Measurements from ENCODE around the gene BCL2L14. TPM values are rescaled to one million over a fixed set of nuclear protein-coding genes. Genes with fewer than 3 reads are reported as not detected.

Gene BCL2L14
- total and polyA plus RNA-seq, 2 of the 4 experiments (the other 2 are of a cell fraction), result not detected

- dilution Hi-C loops (cut with HindIII; ENCODE audit: low sequenced_read_pairs, unreplicated experiment), result loop anchor here (25.0 kb wide), 1 partner anchor 472 kb away; no protein-coding TSS in a partner anchor
- Histone ChIP-seq H2AK9ac (replicated peaks; ENCODE audit: low read depth, low read length, poor library complexity) (no peak overlapping the region), H3K79me1 (ENCODE audit: low read depth in 1 of 2, low read length in 2 of 2) (no peaks in the 10 kb centered on the region), H3K27me3 (ENCODE audit: control insufficient read depth, insufficient read depth, low read length) (peaks cover 6% of the 10 kb centered on the region), H3K9me3 (ENCODE audit: control insufficient read depth, insufficient read depth, low read length) (no peaks in the 10 kb centered on the region), H3K9me1 (ENCODE audit: insufficient read depth, low read length) (no peaks in the 10 kb centered on the region), H3K56ac (ENCODE audit: extremely low read depth, insufficient read depth, low read length) (no peak overlapping the region), H2BK20ac (ENCODE audit: low read depth, low read length) (no peak overlapping the region), H3K4me1 (ENCODE audit: control insufficient read depth, insufficient read depth, low read length) (no peaks in the 10 kb centered on the region), H4K91ac (ENCODE audit: insufficient read depth, low read depth, low read length) (no peak overlapping the region), H3K23ac (ENCODE audit: low read depth, low read length) (no peak overlapping the region), H4K8ac (ENCODE audit: low read depth in 2 of 2, low read length in 2 of 2) (no peak overlapping the region), H3K4ac (ENCODE audit: low read depth, low read length) (no peak overlapping the region), H3K9ac (ENCODE audit: low read depth, low read length) (no peak overlapping the region), H3K4me2 (ENCODE audit: low read depth, low read length) (no peak overlapping the region), H4K5ac (ENCODE audit: low read depth, low read length) (no peak overlapping the region), H3K36me3 (ENCODE audit: control insufficient read depth, insufficient read depth, low read length) (no peaks in the 10 kb centered on the region), H2AK5ac (ENCODE audit: low read depth, low read length) (no peak overlapping the region), H3K14ac (replicated peaks; ENCODE audit: low read depth, low read length) (no peak overlapping the region), H4K20me1 (ENCODE audit: insufficient read depth, low read length) (no peaks in the 10 kb centered on the region), H3K27ac (ENCODE audit: insufficient read depth, low read length) (no peak overlapping the region), H2BK5ac (ENCODE audit: low read depth, low read length, poor library complexity, severe bottlenecking) (no peak overlapping the region), H2BK120ac (ENCODE audit: low read depth, low read length) (no peak overlapping the region), H2AFZ (replicated peaks; ENCODE audit: low read length, poor library complexity) (no peak overlapping the region), H2BK15ac (ENCODE audit: low read depth, low read length) (no peak overlapping the region), H3K4me3 (ENCODE audit: insufficient read depth, low read depth, low read length) (no peak overlapping the region), H3K18ac (ENCODE audit: low read depth, low read length) (no peak overlapping the region)
- DNase-seq (no peak), ATAC-seq (ENCODE audit: low read depth) (no peak)
- TF ChIP-seq CEBPB (IDR thresholded peaks at IDR 0.05; ENCODE audit: low read depth, low read length), result no peak
- TF ChIP-seq RCOR1 (IDR thresholded peaks at IDR 0.05; ENCODE audit: insufficient replicate concordance, low read length), result no peak
- TF ChIP-seq MAFK (IDR thresholded peaks at IDR 0.05; ENCODE audit: low read depth, low read length), result no peak
- no peak for TF ChIP-seq FOS (IDR thresholded peaks at IDR 0.05; ENCODE audit: low read depth, low read length)
- TF ChIP-seq POLR2A (IDR thresholded peaks at IDR 0.05; ENCODE audit: low read depth, low read length), result no peak
- no peak for TF ChIP-seq SMC3 (IDR thresholded peaks at IDR 0.05; ENCODE audit: low read depth, low read length)
- 100% methylated on average over 1 of the region's 3 CpGs; no CpG with 5 or more reads in 1 of the 2 experiments for WGBS, 2 experiments (ENCODE audit: extremely low coverage in 2 of 2, insufficient read length in 1 of 2)
- CTCF ChIA-PET, result interaction anchor here (3.4 kb wide), 1 partner anchor 453 kb away, joined by 54 read pairs; no protein-coding TSS in a partner anchor
- BruUV-seq (replicated peaks), result no TSS peak
- intact Hi-C loops (cut with micrococcal nuclease), result loop anchor here (5.0 to 10.0 kb wide), 2 partner anchors 237 to 270 kb away; no protein-coding TSS in a partner anchor
- POLR2A ChIA-PET (ENCODE audit: unreplicated experiment), result no interaction called here
- in situ Hi-C loops (cut with MboI; ENCODE audit: low sequenced_read_pairs), result loop anchor here (5.0 to 10.0 kb wide), 2 partner anchors 452 to 670 kb away; no protein-coding TSS in a partner anchor
Measured at GRCh38 chr12:12034344-12034743, 36.4 kb upstream of the BCL2L14 start.
